ENCODE data around the gene PTPRN2.

PTPRN2 gene

DNA sequence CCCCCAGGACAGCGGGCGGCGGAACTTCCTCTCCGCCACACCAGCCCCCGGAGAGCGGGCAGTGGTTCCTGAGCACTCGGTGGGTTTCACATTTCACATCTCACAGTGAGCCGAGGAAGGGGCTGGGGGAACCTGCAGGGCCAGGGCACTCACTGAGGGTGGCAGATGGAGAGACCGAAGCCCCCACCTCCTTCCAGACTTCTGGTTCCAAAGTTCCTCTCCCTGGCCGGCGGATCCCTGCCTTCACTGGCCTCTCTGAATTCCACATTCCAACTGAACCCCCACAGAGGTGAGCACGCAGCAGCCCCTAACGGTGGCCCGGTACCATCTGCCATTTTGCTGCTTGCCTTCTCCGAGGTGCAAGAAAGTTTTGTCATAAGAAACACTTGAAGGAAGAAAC lies 461.0 kb downstream of the PTPRN2 start:
- no peak for DNase-seq

DNA sequence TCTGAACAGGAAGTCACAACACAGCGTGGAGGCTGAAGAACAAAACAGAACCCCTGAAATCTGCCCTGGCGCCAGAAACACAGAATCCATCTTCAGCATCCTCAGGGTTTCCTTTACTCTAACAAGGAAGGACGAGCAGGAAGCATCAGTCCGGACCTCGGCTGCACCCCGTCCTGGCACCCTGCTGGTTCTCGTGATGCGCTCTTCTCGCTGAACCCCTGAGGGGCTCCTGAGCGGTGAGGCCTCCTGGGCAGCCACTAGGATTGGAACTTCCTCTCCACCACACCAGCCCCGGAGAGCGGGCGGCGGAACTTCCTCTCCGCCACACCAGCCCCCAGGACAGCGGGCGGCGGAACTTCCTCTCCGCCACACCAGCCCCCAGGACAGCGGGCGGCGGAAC lies 461.9 kb downstream of the PTPRN2 start:
- DNase-seq = no peak

DNA sequence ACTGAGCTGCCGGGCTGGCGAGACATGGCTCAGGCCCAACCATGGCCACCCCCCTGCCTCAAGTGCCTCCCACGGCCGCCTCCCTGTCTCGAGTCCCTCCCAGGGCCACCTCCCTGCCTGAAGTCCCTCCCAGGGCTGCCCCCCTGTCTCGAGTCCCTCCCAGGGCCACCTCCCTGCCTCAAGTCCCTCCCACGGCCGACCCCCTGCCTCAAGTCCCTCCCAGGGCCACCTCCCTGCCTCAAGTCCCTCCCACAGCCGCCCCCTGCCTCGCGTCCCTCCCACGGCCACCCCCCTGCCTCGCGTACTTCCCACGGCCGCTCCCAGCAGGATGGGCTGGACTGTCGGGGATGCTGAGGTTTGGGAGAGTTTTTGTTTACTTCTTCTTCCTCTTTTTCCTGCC lies 462.5 kb downstream of the PTPRN2 start:
- DNase-seq = no peak

DNA sequence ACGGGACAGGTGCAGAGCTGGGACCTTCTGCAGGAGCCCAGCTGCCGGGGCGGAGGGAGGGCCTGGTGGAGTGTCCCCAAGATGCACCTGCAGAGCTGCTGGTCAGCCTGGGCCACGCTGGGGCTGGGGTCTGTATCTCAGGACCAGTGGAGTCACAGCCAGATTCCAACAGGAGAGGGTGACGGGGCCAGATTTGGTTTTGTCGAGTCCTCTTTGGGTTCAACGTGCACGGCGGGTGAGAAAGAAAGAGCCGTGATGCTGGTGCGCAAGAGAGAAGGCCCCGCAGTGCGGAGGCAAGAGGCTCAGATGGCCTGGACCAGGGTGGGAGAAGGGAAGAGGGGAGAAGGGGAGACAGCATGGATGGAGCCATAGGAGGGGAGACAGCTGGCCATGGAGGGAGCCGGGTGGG lies 462.9 kb downstream of the PTPRN2 start:
- DNase-seq = no peak

DNA sequence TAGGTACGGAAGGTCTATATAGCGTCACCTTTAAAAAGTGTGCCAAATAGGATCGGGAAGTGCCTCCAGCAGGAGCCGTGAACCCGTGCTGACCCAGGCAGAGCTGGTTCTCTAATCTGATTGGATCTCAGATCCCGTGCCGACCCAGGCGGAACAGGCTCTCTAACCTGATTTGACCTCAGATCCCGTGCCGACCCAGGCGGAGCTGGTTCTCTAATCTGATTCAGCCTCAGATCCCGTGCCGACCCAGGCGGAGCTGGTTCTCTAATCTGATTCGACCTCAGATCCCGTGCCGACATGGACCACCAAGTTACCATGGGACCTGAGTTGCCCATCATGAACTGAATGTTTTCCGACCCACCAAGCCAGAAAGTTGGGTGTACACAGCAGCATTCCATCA lies 463.9 kb downstream of the PTPRN2 start:
- no peak for DNase-seq

DNA sequence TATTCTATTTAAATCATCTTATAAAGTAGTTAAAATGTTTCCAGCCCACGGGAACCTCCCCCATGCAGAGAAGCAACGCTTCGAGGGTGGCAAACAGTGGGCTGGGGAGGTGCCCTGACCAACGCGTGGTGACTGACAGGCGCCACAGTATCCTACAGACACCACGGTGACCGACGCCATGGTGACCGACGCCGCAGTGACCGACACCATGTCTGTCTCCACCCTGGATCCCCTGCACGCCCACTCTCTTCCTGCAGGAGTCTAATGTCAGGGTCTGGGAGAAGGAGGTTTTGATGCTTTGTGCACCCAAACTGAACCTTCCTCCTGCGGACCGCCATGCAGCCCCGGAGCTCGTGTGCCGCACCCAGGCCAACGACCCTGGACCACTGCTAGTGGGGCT lies 464.4 kb downstream of the PTPRN2 start:
- DNase-seq = no peak

DNA sequence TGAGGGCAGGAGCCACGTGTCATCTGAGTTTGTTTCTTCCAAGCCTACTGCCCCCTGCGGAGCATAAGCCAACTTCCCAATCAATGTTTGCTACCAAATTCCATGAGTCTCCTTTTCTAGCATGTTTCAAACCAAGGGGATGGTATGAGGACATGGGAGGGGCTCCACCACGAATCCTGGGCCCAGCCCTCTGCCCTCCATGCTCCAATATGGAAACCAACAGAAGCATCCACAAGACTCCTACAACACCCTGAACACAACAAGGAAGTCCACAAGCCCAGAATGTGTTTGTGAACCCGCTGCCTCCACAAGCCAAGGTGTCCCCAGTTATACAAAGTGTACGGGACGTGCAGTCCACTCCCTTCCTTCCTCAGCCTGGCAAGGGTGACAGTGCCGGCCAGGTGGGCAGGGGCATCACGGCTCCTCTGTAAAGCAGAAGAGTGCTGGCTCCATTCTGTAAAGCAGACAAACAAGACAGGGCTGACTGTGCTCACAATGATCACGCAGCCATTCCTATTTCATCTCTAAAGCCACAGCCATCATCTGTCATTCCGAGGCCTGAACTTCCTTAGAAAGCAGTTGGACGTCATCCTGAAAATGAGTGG lies 466.1 kb downstream of the PTPRN2 start:
- no peak for DNase-seq

DNA sequence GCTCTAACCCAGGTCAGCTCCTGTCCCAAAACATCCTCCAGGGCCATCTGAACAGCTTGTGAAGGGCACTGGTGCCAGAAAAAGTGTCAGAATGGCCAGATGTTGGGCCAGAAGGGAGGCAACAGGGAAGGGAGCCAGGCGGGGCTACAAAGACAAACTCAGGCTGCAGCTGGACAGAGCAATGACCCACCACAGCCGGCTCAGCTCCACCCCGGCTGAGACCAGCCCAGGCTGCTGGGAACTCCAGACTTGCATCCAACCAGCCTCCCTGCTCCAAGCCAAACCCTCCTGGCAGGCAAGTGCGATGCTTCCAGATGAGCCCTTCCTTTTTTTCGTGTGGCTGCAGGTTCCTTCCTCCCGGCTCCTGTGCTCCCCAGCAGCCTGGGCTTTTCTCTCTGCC lies 466.9 kb downstream of the PTPRN2 start:
- no peak for DNase-seq

DNA sequence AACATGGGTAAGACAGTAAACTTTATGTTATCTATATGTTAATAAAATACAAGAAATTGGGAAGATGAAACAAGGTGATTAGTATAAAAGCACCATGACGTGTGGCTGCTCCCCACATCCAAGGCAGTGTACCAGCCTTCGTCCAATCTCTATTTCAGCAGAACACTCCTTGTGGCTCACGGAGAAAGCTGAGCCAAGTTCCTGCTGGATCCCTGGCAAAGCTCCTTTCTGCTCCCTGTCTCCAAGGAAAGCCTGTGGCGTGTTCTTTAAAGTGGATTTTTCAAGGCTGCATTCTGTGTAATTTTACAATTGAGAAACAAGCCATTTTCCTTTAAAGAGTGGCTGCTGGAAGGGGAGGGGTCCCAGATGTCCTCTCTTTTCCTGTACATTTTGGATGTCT lies 467.3 kb downstream of the PTPRN2 start:
- DNase-seq = no peak

DNA sequence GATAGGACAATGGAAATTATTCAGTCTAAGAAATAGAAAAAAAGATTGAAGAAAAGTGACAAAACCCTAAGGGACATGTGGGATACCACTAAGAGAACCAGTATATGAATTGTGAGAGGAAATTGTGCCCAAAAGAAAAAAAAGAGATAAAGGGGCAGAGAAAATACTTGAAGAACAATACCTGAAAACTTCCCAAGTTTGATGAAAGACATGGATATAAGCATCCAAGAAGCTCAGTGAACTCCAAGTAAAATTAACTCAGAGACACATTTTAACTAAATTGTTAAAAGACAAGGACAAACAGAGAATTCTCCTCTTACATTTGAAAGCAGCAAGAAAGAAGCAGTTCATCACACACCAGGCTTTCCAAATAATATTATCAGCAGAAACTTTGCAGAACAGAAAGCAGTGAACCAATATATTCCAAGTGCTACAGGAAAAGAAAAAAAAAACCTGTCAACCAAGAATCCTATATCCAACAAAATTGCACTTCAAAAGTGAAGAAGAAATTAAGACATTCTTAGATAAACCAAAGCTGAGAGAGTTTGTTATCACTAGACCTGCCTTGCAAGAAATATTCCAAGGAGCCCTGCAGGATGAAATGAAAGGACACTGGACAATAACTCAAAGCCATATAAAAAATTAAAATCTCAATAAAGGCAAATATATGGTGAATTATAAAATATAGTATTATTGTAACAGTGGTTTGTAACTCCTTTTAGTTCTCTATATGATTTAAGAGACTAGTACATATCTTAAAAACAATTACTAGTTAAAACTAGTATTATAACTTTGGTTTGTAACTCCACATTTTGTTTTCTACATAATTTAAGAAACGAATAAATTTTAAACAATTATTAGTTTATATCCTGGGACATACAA lies 470.0 kb downstream of the PTPRN2 start:
- no peak for DNase-seq

DNA sequence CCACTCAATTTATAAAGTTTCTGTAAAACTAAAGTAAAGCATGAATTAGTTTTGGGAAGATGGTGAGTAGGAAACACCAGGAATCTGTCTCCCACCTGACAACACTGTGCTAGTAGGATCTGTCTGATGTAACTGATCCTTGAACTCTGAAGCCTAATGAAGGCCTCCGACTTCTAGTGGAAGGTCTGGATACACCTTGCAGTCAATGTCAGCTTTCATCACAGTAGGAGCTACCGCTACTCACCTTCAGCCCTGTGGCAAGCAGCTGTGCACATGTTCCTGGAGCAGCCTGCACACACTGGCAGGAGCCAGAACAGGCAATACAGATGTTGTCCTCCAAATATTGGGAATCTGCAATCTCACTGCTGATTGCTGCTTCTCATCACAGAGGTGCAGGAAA lies 471.4 kb downstream of the PTPRN2 start:
- no peak for DNase-seq

DNA sequence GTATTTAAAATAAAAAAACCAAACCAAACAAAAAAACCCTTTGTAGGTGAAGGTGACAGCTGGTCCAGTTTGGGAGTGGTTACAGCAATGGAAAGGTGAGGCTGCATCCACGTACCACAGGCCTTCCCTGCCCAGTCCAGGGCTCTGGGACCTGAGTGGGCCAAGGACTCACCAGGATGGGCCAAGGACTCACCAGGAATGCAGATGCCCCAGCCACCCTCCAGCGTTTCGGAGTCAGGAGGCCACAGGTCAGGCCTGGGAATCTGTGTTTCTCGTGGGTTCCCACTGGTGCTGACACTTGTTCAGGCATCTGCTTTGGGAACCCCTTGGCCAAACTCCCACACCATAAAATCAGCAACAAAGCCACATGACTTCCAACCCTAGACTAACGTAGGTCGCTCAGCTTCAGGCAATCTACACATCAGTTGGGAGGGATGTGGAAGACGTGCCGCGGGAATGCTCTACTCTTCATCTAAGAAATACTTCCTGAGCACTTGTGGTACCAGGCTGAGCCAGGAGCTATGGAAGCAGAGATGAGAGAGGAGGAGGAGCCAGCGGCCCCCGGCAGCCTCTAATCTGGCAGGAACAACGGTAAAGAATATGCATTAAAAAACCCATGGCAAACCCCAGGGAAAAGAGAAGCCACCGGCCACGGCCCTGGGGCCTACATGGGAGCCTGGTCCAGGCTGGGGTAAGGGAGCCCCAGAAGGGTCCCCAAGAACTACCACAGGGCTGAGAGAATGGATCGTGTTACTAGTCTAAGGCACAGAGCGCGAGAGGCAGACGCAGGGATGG lies 473.4 kb downstream of the PTPRN2 start:
- no peak for DNase-seq

DNA sequence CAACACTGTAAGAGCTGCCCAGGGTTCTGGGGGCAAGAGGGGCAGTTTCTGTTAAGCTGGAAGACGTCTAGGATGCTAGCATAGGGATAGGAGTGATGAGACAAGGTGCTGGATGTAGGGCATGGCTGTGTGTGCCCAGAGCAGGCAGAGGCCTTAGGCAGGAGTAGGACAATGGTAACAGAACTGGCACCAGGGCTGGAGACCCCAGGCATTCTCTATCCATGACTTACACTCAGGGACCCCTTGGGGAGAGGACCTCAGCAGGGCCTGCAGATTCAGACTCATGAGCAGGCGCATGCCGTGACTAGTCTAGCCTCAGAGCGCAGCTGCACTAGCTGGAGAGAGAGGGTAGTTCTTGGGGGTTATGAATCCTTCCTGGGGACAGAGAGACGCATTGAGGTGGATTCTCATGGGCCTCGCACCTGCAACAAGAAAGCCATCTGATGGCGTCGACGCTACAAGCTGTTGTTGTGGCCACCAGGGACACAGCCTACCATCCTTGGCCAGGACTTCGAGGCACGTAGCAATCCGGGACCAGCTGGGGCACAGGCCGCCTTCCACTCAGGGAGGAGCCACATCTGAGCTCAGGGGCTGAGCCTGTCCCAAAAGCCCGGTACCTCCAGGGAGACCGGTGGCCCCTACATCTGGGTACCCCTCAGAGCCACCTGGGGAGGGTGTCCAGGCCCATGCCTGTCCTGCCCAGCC lies 474.1 kb downstream of the PTPRN2 start:
- no peak for DNase-seq

DNA sequence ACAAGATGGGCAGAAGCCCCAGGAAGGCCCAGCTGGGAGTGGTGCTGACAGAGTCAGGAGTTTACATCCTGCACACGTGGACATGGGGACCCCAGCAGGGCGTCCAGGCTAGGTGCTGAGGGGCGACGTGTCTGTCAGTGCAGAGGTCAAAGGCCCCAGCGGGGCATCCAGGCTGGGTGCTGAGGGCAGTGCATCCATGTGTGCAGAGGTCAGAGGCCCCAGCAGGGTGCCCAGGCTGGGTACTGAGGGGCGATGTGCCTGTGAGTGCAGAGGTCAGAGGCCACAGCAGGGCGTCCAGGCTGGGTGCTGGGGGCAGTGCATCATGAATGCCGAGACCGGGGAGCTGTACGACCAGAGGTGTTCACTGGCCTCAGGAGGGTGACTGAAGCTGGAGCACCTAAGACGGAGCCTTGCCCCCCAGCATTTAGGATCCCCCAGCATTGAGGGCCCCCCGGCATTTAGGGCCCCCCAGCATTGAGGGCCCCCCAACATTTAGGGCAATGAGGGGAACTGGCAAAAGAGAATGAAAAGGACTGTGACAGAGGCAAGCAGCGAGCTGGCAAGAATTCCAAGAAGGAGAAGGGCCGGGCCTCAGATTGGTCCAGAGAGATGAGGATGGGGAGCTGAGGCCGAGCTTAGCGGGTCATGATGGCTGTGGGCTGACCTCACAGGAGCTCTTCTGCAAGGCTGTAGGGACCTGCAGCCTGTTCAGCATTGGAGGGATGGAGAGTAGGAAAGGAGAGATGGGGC lies 474.9 kb downstream of the PTPRN2 start:
- DNase-seq = no peak

DNA sequence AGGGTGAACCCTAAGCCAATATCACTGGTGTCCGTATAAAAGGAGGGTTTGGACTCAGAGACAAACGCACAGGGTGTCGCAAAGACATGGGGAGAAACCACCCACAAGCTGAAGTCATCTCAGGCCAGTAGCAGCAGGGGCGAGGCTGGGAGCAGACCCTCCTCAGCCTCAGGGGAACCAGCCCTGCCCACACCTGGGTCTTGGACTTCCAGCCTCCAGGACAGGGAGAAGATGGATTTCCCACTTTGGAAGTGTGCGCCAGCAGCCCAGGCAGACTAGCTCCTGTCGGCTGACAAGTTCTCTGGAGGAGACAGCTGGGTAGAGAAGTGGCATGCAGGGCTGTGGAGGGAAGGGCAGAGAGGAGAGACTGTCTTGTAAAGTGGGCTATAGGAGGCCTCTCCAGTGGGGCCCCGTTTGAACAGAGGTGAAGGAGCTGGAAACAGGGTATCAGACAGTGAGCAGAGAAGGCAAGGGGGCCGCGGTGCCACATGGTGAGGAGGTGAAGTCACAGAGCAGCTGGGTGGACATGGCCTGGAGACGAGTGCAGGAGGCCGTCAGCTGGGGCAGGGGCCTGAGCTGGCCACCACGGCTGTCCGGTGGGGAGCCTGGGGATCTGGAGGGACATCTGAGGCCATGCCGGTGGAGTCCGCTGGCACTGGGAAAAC lies 475.6 kb downstream of the PTPRN2 start:
- DNase-seq = no peak

DNA sequence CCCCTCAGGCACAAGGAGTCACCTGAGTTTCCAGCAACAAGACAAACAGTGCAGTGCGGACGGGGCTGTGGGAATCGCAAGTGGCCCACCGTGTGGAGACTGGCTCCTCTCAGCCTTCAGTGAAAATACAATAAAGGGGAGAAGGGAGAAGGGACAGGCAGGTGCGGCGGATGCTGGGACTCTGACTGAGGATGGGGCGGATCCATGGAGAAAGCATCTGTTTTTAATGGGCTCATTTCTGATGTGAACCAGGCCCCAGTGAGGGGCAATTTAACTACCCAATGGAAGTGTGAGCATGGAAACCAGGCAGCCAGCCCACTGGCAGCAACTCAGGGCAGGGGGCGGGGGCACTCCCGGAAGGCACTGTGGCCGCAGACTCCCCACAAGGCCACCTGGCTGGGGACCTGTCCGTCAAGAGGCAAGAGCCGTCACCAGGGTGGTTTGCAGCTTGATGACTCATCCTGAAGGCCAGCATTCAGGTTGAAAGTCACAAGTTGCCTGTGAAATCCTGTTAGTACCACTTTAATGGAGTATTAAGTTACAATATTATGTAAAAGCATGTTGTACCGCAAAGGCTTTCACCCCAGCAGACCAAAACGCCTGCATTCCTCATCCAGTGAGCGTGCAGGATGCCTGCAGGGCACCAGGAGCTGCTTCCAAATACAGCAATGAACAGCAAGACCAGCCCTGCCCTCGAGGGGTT lies 476.4 kb downstream of the PTPRN2 start:
- no peak for DNase-seq

DNA sequence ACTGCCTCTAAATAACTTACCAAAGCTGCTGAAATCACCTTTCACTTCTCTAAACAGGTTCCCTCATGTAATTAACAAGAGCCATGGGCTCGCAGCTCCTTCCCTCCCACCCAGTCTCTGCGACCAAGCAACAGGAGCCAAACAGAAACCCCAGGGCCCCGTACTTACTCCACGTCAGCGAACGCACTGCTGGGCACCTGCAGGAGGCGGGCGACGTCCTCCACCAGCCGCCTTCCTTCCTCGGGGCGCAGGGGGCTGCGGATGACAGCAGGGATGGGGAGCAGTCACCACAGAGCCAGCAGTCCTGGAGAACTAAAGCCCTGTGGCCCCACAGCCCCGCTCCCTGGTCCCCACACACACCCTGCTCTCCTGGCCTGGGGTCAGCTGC lies 477.0 kb downstream of the PTPRN2 start:
- no peak for DNase-seq

DNA sequence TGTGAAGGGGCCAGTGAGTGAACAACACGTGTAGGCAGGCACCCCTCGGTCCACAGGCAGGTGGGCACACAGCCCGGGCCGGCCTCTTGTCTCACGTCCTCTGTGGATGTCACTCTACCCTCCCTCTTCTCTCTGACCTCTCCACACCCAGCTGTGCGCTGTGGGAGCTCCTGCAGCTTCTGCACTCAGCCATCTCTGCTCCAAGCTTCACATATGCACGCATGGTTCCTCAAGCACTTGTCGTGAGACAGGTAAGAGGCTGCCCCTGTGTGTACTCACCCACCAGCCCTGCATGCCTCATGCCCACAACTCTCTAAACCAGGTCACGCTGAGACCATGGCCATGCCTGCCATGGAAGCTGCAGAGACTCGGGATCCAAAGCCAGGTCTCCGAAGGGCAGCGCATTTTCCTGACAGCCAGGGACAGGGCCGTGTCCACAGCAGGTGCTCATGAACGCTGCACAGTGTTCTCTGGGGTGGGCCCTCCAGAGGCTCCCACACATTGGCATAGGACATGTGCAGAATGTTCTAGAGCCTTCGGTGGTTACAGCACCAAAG lies 477.5 kb downstream of the PTPRN2 start:
- no peak for DNase-seq

DNA sequence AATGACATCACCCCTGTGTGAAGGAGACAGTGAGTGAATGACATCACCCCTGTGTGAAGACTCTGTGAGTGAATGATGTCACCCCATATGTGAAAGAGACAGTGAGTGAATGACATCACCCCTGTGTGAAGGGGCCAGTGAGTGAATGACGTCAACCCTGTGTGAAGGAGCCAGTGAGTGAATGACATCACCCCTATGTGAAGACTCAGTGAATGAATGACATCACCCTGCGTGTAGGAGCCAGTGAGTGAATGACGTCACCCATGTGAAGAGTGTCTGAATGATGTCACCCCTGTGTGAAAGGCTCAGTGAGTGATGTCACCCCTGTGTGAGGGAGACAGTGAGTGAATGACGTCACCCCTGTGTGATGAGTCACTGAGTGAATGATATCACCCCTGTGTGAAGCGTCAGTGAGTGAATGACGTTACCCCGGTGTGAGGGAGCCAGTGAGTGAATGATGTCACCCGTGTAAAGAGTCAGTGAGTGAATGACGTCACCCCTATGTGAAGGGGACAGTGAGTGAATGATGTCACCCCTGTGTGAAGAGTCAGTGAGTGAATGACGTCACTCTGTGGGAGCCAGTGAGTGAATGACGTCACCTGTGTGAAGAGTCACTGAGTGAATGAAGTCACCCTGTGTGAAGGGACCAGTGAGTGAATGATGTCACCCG lies 478.1 kb downstream of the PTPRN2 start:
- DNase-seq = no peak

Measured in fibroblast of skin of abdomen (primary cell).